SIG-M5 (cell line): ENCODE results near the gene OBP2A.
"Not testable (repeated sequence)": the region's sequence is repeated elsewhere in the genome, so short reads cannot be mapped to it uniquely, and the experiment has no call there.

Experiments used
- DNase-seq: peaks from one replicate; lab custom pipeline; 2025; lab: John Stamatoyannopoulos, UW

Gene OBP2A

GRCh38 chr9:135526730-135527571 lies 19.0 kb upstream of the OBP2A start:
- DNase-seq = no peak

GRCh38 chr9:135528842-135529435 lies 17.0 kb upstream of the OBP2A start:
- not testable (repeated sequence) for DNase-seq

GRCh38 chr9:135530146-135530545 lies 15.8 kb upstream of the OBP2A start:
- no peak for DNase-seq

GRCh38 chr9:135531096-135531495 lies 14.8 kb upstream of the OBP2A start:
- no peak for DNase-seq

GRCh38 chr9:135533113-135533512 lies 12.8 kb upstream of the OBP2A start:
- DNase-seq = no peak

- DNase-seq = no peak
These were observed 12.3 kb upstream of the OBP2A start for GRCh38 chr9:135533674-135534073.

- DNase-seq = not testable (repeated sequence)
These were observed 11.7 kb upstream of the OBP2A start for GRCh38 chr9:135534192-135534711.

- not testable (repeated sequence) for DNase-seq
These were observed 11.1 kb upstream of the OBP2A start for GRCh38 chr9:135534826-135535225.

GRCh38 chr9:135535631-135536030 lies 10.3 kb upstream of the OBP2A start:
- not testable (repeated sequence) for DNase-seq

- DNase-seq = no peak
These were observed 9.7 kb upstream of the OBP2A start for GRCh38 chr9:135536216-135536615.

GRCh38 chr9:135543262-135543894 lies 2.5 kb upstream of the OBP2A start:
- DNase-seq = not testable (repeated sequence)

GRCh38 chr9:135544981-135545635 lies 818 bp upstream of the OBP2A start:
- DNase-seq = no peak

GRCh38 chr9:135546792-135547617 lies 1.1 kb downstream of the OBP2A start:
- DNase-seq = not testable (repeated sequence)

GRCh38 chr9:135547756-135548736 lies 2.1 kb downstream of the OBP2A start:
- no peak for DNase-seq

- not testable (repeated sequence) for DNase-seq
These were observed 3.8 kb downstream of the OBP2A start for GRCh38 chr9:135549478-135550343.

GRCh38 chr9:135550344-135550918 lies 4.5 kb downstream of the OBP2A start:
- DNase-seq = no peak

GRCh38 chr9:135551031-135551430 lies 5.1 kb downstream of the OBP2A start:
- DNase-seq = no peak

GRCh38 chr9:135551456-135551855 lies 5.5 kb downstream of the OBP2A start:
- DNase-seq = no peak
